ENCODE measurements around the gene CHP1. TPM values are rescaled to one million over a fixed set of nuclear protein-coding genes. Genes with fewer than 3 reads are reported as not detected.

The CHP1 gene
- 58.0 and 71.9 TPM in 2 replicates for total RNA-seq (2014; rRNA removed; shearing (Covaris generic))

GRCh38 chr15:41230650-41231421, at the start of gene CHP1, which contains the start of gene EXD1:
TSS of gene CHP1 (plus strand) at chr15:41231268. CDS start at chr15:41231383, 115 bp downstream.
TSS of gene EXD1 (minus strand) at chr15:41230757. CDS start at chr15:41226575, 4,182 bp downstream.
- peak; percentile 97 for DNase-seq
- Histone ChIP-seq H3K27me3 (ENCODE audit: control insufficient read depth, insufficient read depth, low read length) (no peaks in the 10 kb centered on the region), H3K4me3 (ENCODE audit: insufficient read depth, low read depth, low read length) (peak within 1 kb of the TSS; percentile 88), H3K36me3 (replicated peaks; ENCODE audit: control insufficient read depth, insufficient read depth, low read length) (no peaks in the 10 kb centered on the region)

- Histone ChIP-seq H3K36me3 (replicated peaks; ENCODE audit: control insufficient read depth, insufficient read depth, low read length) (no peaks in the 10 kb centered on the region), H3K4me3 (ENCODE audit: insufficient read depth, low read depth, low read length) (no peak overlapping the region), H3K27me3 (ENCODE audit: control insufficient read depth, insufficient read depth, low read length) (no peaks in the 10 kb centered on the region)
- no peak for DNase-seq
Observed at GRCh38 chr15:41182266-41182665, 48.8 kb upstream of the CHP1 start.

- Histone ChIP-seq H3K27me3 (ENCODE audit: control insufficient read depth, insufficient read depth, low read length) (no peaks in the 10 kb centered on the region), H3K4me3 (ENCODE audit: insufficient read depth, low read depth, low read length) (no peak overlapping the region), H3K36me3 (replicated peaks; ENCODE audit: control insufficient read depth, insufficient read depth, low read length) (no peaks in the 10 kb centered on the region)
- DNase-seq, result no peak
Observed at GRCh38 chr15:41183581-41183980, 47.5 kb upstream of the CHP1 start.

GRCh38 chr15:41194444-41194843, 36.6 kb upstream of the CHP1 start:
- Histone ChIP-seq H3K4me3 (ENCODE audit: insufficient read depth, low read depth, low read length) (no peak overlapping the region), H3K36me3 (replicated peaks; ENCODE audit: control insufficient read depth, insufficient read depth, low read length) (no peaks in the 10 kb centered on the region), H3K27me3 (ENCODE audit: control insufficient read depth, insufficient read depth, low read length) (no peaks in the 10 kb centered on the region)
- no peak for DNase-seq

- no peak for DNase-seq
- no peaks in the 10 kb centered on the region for H3K36me3 ChIP-seq (replicated peaks; ENCODE audit: control insufficient read depth, insufficient read depth, low read length)
- no peak overlapping the region for H3K4me3 ChIP-seq (ENCODE audit: insufficient read depth, low read depth, low read length)
- H3K27me3 ChIP-seq (ENCODE audit: control insufficient read depth, insufficient read depth, low read length), result no peaks in the 10 kb centered on the region
Observed at GRCh38 chr15:41199470-41199869, 31.6 kb upstream of the CHP1 start.

GRCh38 chr15:41203395-41203794, 27.7 kb upstream of the CHP1 start:
- DNase-seq, result no peak
- Histone ChIP-seq H3K36me3 (replicated peaks; ENCODE audit: control insufficient read depth, insufficient read depth, low read length) (no peaks in the 10 kb centered on the region), H3K27me3 (ENCODE audit: control insufficient read depth, insufficient read depth, low read length) (no peaks in the 10 kb centered on the region), H3K4me3 (ENCODE audit: insufficient read depth, low read depth, low read length) (no peak overlapping the region)

- DNase-seq, result no peak
- Histone ChIP-seq H3K36me3 (replicated peaks; ENCODE audit: control insufficient read depth, insufficient read depth, low read length) (no peaks in the 10 kb centered on the region), H3K4me3 (ENCODE audit: insufficient read depth, low read depth, low read length) (no peak overlapping the region), H3K27me3 (ENCODE audit: control insufficient read depth, insufficient read depth, low read length) (no peaks in the 10 kb centered on the region)
Observed at GRCh38 chr15:41205315-41205714, 25.8 kb upstream of the CHP1 start.

GRCh38 chr15:41207687-41208448, 23.2 kb upstream of the CHP1 start:
- Histone ChIP-seq H3K27me3 (ENCODE audit: control insufficient read depth, insufficient read depth, low read length) (no peaks in the 10 kb centered on the region), H3K4me3 (ENCODE audit: insufficient read depth, low read depth, low read length) (no peak overlapping the region), H3K36me3 (replicated peaks; ENCODE audit: control insufficient read depth, insufficient read depth, low read length) (no peaks in the 10 kb centered on the region)
- no peak for DNase-seq

GRCh38 chr15:41215708-41216107, 15.4 kb upstream of the CHP1 start:
- H3K4me3 ChIP-seq (ENCODE audit: insufficient read depth, low read depth, low read length), result no peak overlapping the region
- H3K27me3 ChIP-seq (ENCODE audit: control insufficient read depth, insufficient read depth, low read length), result no peaks in the 10 kb centered on the region
- no peaks in the 10 kb centered on the region for H3K36me3 ChIP-seq (replicated peaks; ENCODE audit: control insufficient read depth, insufficient read depth, low read length)
- DNase-seq, result no peak

- DNase-seq, result no peak
- no peaks in the 10 kb centered on the region for H3K36me3 ChIP-seq (replicated peaks; ENCODE audit: control insufficient read depth, insufficient read depth, low read length)
- no peaks in the 10 kb centered on the region for H3K27me3 ChIP-seq (ENCODE audit: control insufficient read depth, insufficient read depth, low read length)
- H3K4me3 ChIP-seq (ENCODE audit: insufficient read depth, low read depth, low read length), result no peak overlapping the region
Observed at GRCh38 chr15:41218851-41219250, 12.2 kb upstream of the CHP1 start.

- H3K4me3 ChIP-seq (ENCODE audit: insufficient read depth, low read depth, low read length), result no peak overlapping the region
Observed at GRCh38 chr15:41219381-41219780, 11.7 kb upstream of the CHP1 start.

GRCh38 chr15:41230345-41230649, 771 bp upstream of the CHP1 start:
- DNase-seq, result no peak
- H3K4me3 ChIP-seq (ENCODE audit: insufficient read depth, low read depth, low read length), result peak overlapping the region; percentile 30

More at GRCh38 chr15:41219381-41219780, 11.7 kb upstream of the CHP1 start:
- no peaks in the 10 kb centered on the region for H3K36me3 ChIP-seq (replicated peaks; ENCODE audit: control insufficient read depth, insufficient read depth, low read length)
- DNase-seq, result no peak
- H3K27me3 ChIP-seq (ENCODE audit: control insufficient read depth, insufficient read depth, low read length), result no peaks in the 10 kb centered on the region

GRCh38 chr15:41231422-41232226, 556 bp downstream of the CHP1 start:
- H3K27me3 ChIP-seq (ENCODE audit: control insufficient read depth, insufficient read depth, low read length), result no peaks in the 10 kb centered on the region
- no peaks in the 10 kb centered on the region for H3K36me3 ChIP-seq (replicated peaks; ENCODE audit: control insufficient read depth, insufficient read depth, low read length)
- no peak for DNase-seq
- H3K4me3 ChIP-seq (ENCODE audit: insufficient read depth, low read depth, low read length), result peak overlapping the region; percentile 88

More at GRCh38 chr15:41230345-41230649, 771 bp upstream of the CHP1 start:
- H3K36me3 ChIP-seq (replicated peaks; ENCODE audit: control insufficient read depth, insufficient read depth, low read length), result no peaks in the 10 kb centered on the region
- H3K27me3 ChIP-seq (ENCODE audit: control insufficient read depth, insufficient read depth, low read length), result no peaks in the 10 kb centered on the region

- DNase-seq, result no peak
- no peaks in the 10 kb centered on the region for H3K27me3 ChIP-seq (ENCODE audit: control insufficient read depth, insufficient read depth, low read length)
- H3K36me3 ChIP-seq (replicated peaks; ENCODE audit: control insufficient read depth, insufficient read depth, low read length), result no peaks in the 10 kb centered on the region
- H3K4me3 ChIP-seq (ENCODE audit: insufficient read depth, low read depth, low read length), result no peak overlapping the region
Observed at GRCh38 chr15:41233367-41233771, 2.3 kb downstream of the CHP1 start.

Data from H7 (cell line).